ENCODE results near the gene REL. TPM values are rescaled to one million over a fixed set of nuclear protein-coding genes. Genes with fewer than 3 reads are reported as not detected.

The REL gene
- total RNA-seq, 6 experiments from 2014 or later, result 2.5 to 3.9 (median 3.3) TPM

DNA sequence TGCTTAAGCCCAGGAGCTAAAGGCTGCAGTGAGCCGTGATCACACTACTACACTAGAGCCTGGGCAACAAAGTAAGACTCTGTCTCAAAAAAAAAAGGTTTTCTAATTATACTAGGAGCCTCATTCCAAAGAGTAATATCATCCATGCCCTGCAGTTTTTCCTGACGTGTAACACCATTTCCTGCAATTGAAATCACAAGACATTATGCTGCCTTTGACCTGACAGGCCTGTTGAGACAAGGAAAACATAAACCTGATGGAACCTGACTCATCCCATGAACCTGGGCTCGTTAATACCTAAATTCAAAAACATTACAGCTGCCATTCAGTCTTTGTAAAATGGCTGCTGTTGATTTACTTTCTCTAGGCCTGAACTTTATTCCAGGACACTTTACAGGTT, 77.4 kb downstream of the REL start:
- TF ChIP-seq, protein P1, sequence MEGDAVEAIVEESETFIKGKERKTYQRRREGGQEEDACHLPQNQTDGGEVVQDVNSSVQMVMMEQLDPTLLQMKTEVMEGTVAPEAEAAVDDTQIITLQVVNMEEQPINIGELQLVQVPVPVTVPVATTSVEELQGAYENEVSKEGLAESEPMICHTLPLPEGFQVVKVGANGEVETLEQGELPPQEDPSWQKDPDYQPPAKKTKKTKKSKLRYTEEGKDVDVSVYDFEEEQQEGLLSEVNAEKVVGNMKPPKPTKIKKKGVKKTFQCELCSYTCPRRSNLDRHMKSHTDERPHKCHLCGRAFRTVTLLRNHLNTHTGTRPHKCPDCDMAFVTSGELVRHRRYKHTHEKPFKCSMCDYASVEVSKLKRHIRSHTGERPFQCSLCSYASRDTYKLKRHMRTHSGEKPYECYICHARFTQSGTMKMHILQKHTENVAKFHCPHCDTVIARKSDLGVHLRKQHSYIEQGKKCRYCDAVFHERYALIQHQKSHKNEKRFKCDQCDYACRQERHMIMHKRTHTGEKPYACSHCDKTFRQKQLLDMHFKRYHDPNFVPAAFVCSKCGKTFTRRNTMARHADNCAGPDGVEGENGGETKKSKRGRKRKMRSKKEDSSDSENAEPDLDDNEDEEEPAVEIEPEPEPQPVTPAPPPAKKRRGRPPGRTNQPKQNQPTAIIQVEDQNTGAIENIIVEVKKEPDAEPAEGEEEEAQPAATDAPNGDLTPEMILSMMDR (IDR thresholded peaks at IDR 0.05), result no peak
- peak overlapping the region; percentile 90 for H3K27ac Mint-ChIP-seq
- peaks cover 17% of the 10 kb centered on the region for H3K36me3 Mint-ChIP-seq (ENCODE audit: low read depth)
- peak; percentile 67 for DNase-seq
- no peaks in the 10 kb centered on the region for H3K9me3 Mint-ChIP-seq
- peak overlapping the region; percentile 5; the same call in 1 of the 2 replicates for H3K4me3 Mint-ChIP-seq
- peaks cover 45% of the 10 kb centered on the region for H3K4me1 Mint-ChIP-seq (ENCODE audit: low read depth)
- no peaks in the 10 kb centered on the region for H3K27me3 Mint-ChIP-seq (ENCODE audit: insufficient read depth)

DNA sequence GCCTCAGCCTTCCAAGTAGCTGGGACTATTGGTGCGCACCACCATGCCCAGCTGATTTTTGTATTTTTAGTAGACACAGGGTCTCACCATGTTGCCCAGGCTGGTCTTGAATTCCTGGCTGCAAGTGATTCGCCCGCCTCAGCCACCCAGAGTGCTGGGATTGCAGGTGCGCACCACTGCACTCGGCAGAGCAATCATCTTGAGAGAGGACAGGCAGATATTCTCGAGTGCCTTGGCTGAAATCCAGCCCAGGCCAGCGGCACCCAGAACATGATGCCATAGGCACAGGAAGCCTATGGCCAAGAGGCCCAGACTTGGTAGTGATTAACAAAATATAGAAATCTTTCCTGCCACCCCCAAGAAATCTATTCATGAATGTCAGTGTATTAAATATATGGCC, 78.1 kb downstream of the REL start:
- Mint-ChIP-seq H3K36me3 (ENCODE audit: low read depth) (peaks cover 12% of the 10 kb centered on the region), H3K4me3 (no peak overlapping the region), H3K27ac (peak overlapping the region; percentile 90; the same call in 1 of the 2 replicates), H3K4me1 (ENCODE audit: low read depth) (peaks cover 48% of the 10 kb centered on the region), H3K27me3 (ENCODE audit: insufficient read depth) (no peaks in the 10 kb centered on the region), H3K9me3 (no peaks in the 10 kb centered on the region)
- TF ChIP-seq, protein P1 (IDR thresholded peaks at IDR 0.05), result no peak
- no peak for DNase-seq

DNA sequence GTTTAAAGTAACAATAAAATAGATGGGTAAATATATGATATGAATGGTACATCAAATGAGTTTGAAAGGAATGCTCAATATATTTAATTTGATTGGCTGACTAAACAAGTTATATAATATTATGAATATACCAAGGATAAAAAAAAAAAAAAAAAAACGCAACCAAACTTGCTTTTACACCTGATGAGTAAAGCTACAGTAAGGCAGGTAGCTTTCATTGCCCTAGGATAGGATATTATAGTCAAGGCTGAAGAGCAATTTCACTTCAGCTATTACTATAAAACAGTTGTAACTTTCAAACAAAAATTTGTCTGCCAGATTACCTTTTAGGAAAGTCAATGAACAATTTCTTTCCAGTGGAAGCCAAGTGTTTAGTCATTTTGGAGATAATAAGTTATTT, 79.3 kb downstream of the REL start:
- no peak overlapping the region for H3K27ac Mint-ChIP-seq
- no peak for DNase-seq
- peaks cover 12% of the 10 kb centered on the region for H3K36me3 Mint-ChIP-seq (ENCODE audit: low read depth)
- no peaks in the 10 kb centered on the region for H3K9me3 Mint-ChIP-seq
- no peaks in the 10 kb centered on the region for H3K27me3 Mint-ChIP-seq (ENCODE audit: insufficient read depth)
- H3K4me3 Mint-ChIP-seq, result no peak overlapping the region
- peaks cover 54% of the 10 kb centered on the region for H3K4me1 Mint-ChIP-seq (ENCODE audit: low read depth)
- TF ChIP-seq, protein P1 (IDR thresholded peaks at IDR 0.05), result no peak

DNA sequence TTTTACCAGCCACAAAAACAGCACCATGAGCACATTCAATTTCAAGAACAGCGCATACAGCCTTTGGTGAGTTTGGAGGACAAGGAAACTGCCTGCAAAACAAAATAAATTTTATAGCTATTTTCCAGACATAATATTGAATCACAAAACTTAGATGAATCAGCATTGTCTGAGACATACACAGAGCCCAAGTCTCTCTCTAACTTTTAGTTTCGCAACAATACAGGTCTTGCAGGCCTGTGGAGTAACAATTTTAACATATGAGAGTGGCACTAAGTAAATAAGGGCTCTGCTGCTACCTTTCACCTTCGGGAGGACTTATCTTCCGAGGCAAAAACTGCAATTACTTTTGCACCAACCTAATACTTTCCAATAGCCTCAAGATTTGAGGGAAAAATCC, 80.1 kb downstream of the REL start:
- H3K27ac Mint-ChIP-seq, result peak overlapping the region; percentile 36; the same call in 1 of the 2 replicates
- peaks cover 12% of the 10 kb centered on the region for H3K36me3 Mint-ChIP-seq (ENCODE audit: low read depth)
- H3K4me1 Mint-ChIP-seq (ENCODE audit: low read depth), result peaks cover 54% of the 10 kb centered on the region
- H3K4me3 Mint-ChIP-seq, result no peak overlapping the region
- no peaks in the 10 kb centered on the region for H3K27me3 Mint-ChIP-seq (ENCODE audit: insufficient read depth)
- TF ChIP-seq, protein P1 (IDR thresholded peaks at IDR 0.05), result no peak
- peak; percentile 22 for DNase-seq
- no peaks in the 10 kb centered on the region for H3K9me3 Mint-ChIP-seq

DNA sequence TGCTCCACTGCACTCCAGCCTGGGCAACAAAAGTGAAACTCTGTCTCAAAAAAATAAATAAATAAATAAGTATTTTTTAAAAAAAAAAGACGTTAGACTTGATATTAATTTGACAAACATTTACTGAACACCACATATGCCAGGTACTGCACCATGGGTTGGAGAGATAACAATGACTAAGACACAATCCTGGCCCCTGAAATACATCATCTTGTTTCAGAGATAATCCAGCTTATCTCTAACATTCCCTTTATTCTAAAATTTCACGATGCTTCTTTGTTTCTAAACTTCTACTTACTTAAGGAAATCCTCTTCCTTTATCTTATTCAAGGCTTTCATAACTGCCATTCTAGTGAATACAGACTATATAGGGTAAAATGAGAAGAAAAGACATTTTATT, 81.2 kb downstream of the REL start:
- Mint-ChIP-seq H3K4me1 (ENCODE audit: low read depth) (peaks cover 50% of the 10 kb centered on the region), H3K27ac (no peak overlapping the region)
- TF ChIP-seq, protein P1 (IDR thresholded peaks at IDR 0.05), result no peak

DNA sequence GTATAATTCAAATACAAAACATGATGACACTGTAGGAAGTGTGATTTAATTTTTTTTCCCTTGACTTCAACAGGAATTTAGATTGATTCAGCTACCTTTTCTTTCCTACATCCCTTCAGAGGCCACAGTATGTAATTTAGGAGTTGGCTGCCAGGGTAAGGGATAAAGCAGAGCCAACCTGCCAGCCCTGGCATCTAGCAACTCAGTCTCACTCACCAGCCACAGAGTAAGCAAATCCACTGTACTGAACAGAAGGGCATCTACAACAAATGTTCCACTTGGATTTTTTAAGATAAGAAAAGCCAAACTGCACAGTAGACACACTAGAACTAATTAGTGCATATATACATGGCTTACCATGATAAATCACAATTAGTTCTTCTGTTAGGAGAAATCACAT, 81.8 kb downstream of the REL start:
- Mint-ChIP-seq H3K27ac (no peak overlapping the region), H3K9me3 (no peaks in the 10 kb centered on the region), H3K4me3 (no peak overlapping the region), H3K36me3 (ENCODE audit: low read depth) (peaks cover 8% of the 10 kb centered on the region), H3K4me1 (ENCODE audit: low read depth) (peaks cover 43% of the 10 kb centered on the region), H3K27me3 (ENCODE audit: insufficient read depth) (no peaks in the 10 kb centered on the region)
- TF ChIP-seq, protein P1 (IDR thresholded peaks at IDR 0.05), result no peak
- DNase-seq, result no peak

More for the DNA sequence above, 81.2 kb downstream of the REL start:
- Mint-ChIP-seq H3K9me3 (no peaks in the 10 kb centered on the region), H3K36me3 (ENCODE audit: low read depth) (peaks cover 12% of the 10 kb centered on the region), H3K4me3 (no peak overlapping the region), H3K27me3 (ENCODE audit: insufficient read depth) (no peaks in the 10 kb centered on the region)
- DNase-seq, result no peak
